Keratinocyte (primary cell): ENCODE results near the gene RAPGEF1.

ENCODE experiments used
- EZH2 ChIP-seq: IDR thresholded peaks from one replicate; pipeline ENCODE4 v1.6.1; 2012; ENCODE audit warnings: inconsistent platforms, mild to moderate bottlenecking, low read length, moderate library complexity
- TF ChIP-seq, protein P1 (sequence below), 3 experiments: IDR thresholded peaks in 1 of 3; conservative IDR thresholded peaks in 1 of 3; optimal IDR thresholded peaks in 1 of 3; 2 replicates in 2 of 3; 3 replicates in 1 of 3; pipeline versions ENCODE3 to v1.5.1; 2011; ENCODE audit warnings: low read length in 3 of 3, mild to moderate bottlenecking in 3 of 3, moderate library complexity in 2 of 3, control low read depth in 1 of 3, inconsistent platforms in 1 of 3; ENCODE audit not compliant: insufficient read depth in 2 of 3; ENCODE audit errors: extremely low read depth in 1 of 3

DNA sequence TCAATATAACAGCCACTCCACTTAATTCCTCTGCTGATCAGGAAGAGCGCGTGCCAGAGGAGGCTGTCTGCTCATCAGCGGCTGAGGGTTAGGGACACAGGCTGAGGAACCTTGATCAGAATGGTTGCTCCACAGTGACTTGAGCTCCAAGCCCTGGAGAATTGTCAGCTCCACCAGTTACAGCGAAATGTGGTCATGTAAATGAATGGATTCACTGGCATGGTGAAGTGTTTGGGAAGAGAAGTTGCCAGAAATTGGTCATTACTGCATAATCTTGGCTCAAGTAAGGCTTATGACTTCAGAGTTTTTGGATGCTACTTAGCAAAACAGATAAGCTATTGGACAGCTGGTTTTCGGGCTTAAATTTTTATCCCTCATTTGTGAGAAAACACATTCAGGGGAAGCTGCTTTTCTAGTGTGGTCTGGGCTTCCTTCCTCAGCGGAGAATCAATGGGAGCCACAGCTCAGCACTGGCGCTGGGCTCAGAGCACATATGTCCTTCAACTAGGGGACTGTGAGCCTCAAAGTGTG lies 129.6 kb downstream of the RAPGEF1 start:
- TF ChIP-seq EZH2: no peak
- TF ChIP-seq, protein P1, sequence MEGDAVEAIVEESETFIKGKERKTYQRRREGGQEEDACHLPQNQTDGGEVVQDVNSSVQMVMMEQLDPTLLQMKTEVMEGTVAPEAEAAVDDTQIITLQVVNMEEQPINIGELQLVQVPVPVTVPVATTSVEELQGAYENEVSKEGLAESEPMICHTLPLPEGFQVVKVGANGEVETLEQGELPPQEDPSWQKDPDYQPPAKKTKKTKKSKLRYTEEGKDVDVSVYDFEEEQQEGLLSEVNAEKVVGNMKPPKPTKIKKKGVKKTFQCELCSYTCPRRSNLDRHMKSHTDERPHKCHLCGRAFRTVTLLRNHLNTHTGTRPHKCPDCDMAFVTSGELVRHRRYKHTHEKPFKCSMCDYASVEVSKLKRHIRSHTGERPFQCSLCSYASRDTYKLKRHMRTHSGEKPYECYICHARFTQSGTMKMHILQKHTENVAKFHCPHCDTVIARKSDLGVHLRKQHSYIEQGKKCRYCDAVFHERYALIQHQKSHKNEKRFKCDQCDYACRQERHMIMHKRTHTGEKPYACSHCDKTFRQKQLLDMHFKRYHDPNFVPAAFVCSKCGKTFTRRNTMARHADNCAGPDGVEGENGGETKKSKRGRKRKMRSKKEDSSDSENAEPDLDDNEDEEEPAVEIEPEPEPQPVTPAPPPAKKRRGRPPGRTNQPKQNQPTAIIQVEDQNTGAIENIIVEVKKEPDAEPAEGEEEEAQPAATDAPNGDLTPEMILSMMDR (optimal IDR thresholded peaks at IDR 0.05 in 1 of 3, IDR thresholded peaks at IDR 0.05 in 1 of 3, conservative IDR thresholded peaks at IDR 0.05 in 1 of 3; ENCODE audit: extremely low read depth in 1 of 3, insufficient read depth in 2 of 3, low read length in 3 of 3): no peak
